GM10847 (cell line): Measurements from ENCODE around the gene KNL1.
A peak's percentile ranks its signal among the peaks of the same experiment; 100 is the strongest.

Source experiments
- POLR2A ChIP-seq: IDR thresholded peaks from 2 replicates; pipeline ENCODE4 v1.6.1; 2011; ENCODE audit not compliant: insufficient read length; ENCODE audit errors: extremely low read depth

The KNL1 gene

GRCh38 chr15:40693904-40694687 lies 100.0 kb downstream of the KNL1 start:
- no peak for TF ChIP-seq POLR2A

GRCh38 chr15:40694688-40695468 lies 100.8 kb downstream of the KNL1 start, which contains the start of gene RAD51:
RAD51 (plus strand) TSS chr15:40695174; CDS start chr15:40698759, 3,585 bp downstream.
- TF ChIP-seq POLR2A = peak; percentile 68

GRCh38 chr15:40695469-40695890 lies 101.4 kb downstream of the KNL1 start:
- TF ChIP-seq POLR2A = no peak

- no peak for TF ChIP-seq POLR2A
These were observed 102.2 kb downstream of the KNL1 start for GRCh38 chr15:40696228-40696627.

- TF ChIP-seq POLR2A = no peak
These were observed 103.9 kb downstream of the KNL1 start for GRCh38 chr15:40697916-40698315.

- TF ChIP-seq POLR2A = no peak
These were observed 108.0 kb downstream of the KNL1 start for GRCh38 chr15:40702077-40702476.

- no peak for TF ChIP-seq POLR2A
These were observed 112.1 kb downstream of the KNL1 start for GRCh38 chr15:40706121-40706520.
